Smooth muscle cell (in vitro differentiated cells): ENCODE data around the gene ERLEC1. TPM values are rescaled to one million over a fixed set of nuclear protein-coding genes. Genes with fewer than 3 reads are reported as not detected.
"Not testable (repeated sequence)": the region's sequence is repeated elsewhere in the genome, so short reads cannot be mapped to it uniquely, and the experiment has no call there.

Experiments used
- DNase-seq: peaks from one replicate; lab custom pipeline; 2025; ENCODE audit not compliant: unreplicated experiment; lab: John Stamatoyannopoulos, UW
- H2AFZ ChIP-seq: fragments of 200-600 bp; sonication (generic); 2 replicates; pipeline ENCODE4 v1.6.0; 2016; ENCODE audit warnings: antibody characterized with exemption, low read depth, mild to moderate bottlenecking
- H3F3A ChIP-seq: fragments of 200-600 bp; sonication (generic); 2 replicates; pipeline ENCODE4 v1.6.0; 2017; ENCODE audit warnings: antibody characterized with exemption, low read depth
- H3K27ac ChIP-seq: fragments of 200-600 bp; sonication (generic); 2 replicates; pipeline ENCODE4 v1.5.1; 2016; ENCODE audit warnings: low read depth, mild to moderate bottlenecking
- H3K27me3 ChIP-seq: fragments of 200-600 bp; sonication (generic); 2 replicates; pipeline ENCODE4 v1.6.1; 2016; ENCODE audit warnings: low read depth, mild to moderate bottlenecking
- H3K36me3 ChIP-seq: fragments of 200-600 bp; sonication (generic); 2 replicates; pipeline ENCODE4 v1.5.1; 2016; ENCODE audit warnings: low read depth
- H3K4me1 ChIP-seq: fragments of 200-600 bp; sonication (generic); 2 replicates; pipeline ENCODE4 v1.5.1; 2016; ENCODE audit warnings: low read depth
- H3K4me2 ChIP-seq: fragments of 200-600 bp; sonication (generic); 2 replicates; pipeline ENCODE4 v1.6.0; 2016; ENCODE audit warnings: mild to moderate bottlenecking
- H3K4me3 ChIP-seq: fragments of 200-600 bp; sonication (generic); 2 replicates; pipeline ENCODE4 v1.5.1; 2016; ENCODE audit warnings: mild to moderate bottlenecking
- H3K79me2 ChIP-seq: fragments of 200-600 bp; sonication (generic); 2 replicates; pipeline ENCODE4 v1.6.0; 2016; ENCODE audit warnings: low read depth, mild to moderate bottlenecking
- H3K9ac ChIP-seq: fragments of 200-600 bp; sonication (generic); 2 replicates; pipeline ENCODE4 v1.6.0; 2016; ENCODE audit warnings: low read depth
- H3K9me3 ChIP-seq: fragments of 200-600 bp; sonication (generic); replicated peaks from 2 replicates; pipeline ENCODE4 v1.5.1; 2016; ENCODE audit warnings: low read depth
- H4K20me1 ChIP-seq: fragments of 200-600 bp; sonication (generic); 2 replicates; pipeline ENCODE4 v1.6.0; 2016; ENCODE audit warnings: low read depth
- CTCF ChIP-seq: fragments of 200-600 bp; sonication (generic); IDR thresholded peaks from 2 replicates; pipeline ENCODE4 v1.5.1; 2017; ENCODE audit warnings: borderline replicate concordance, mild to moderate bottlenecking, antibody characterized with exemption; ENCODE audit not compliant: insufficient read depth, poor library complexity, severe bottlenecking
- WGBS: methylation state at CpG from one replicate; pipeline ENCODE4 v1.1.7; 2016; ENCODE audit warnings: low lambda C conversion rate; 5-methylcytosine and 5-hydroxymethylcytosine counted together
- polyA plus RNA-seq: library from polyadenylated mRNA; unstranded; fragments of >200 nt; fragmentation: Nextera tagmentation; extraction: Ambion mirVana; gene quantifications from 2 replicates; pipeline ENCODE4 v1.2.1, GENCODE V29; 2016
- total RNA-seq: library from RNA; depleted of rRNA; stranded (reverse); fragments of >200 nt; gene quantifications from 2 replicates; pipeline ENCODE4 v1.2.3, GENCODE V29; 2014

The ERLEC1 gene
- total and polyA plus RNA-seq, 2 experiments from 2014 or later: 94.0 to 106 TPM

GRCh38 chr2:53828331-53828730 is 41.5 kb downstream of the ERLEC1 start:
- H3K4me3 ChIP-seq: no peak overlapping the region
- H3F3A ChIP-seq: no peaks in the 10 kb centered on the region
- no peaks in the 10 kb centered on the region for H3K4me1 ChIP-seq
- no peak for TF ChIP-seq CTCF
- H3K27ac ChIP-seq: no peak overlapping the region
- H3K9me3 ChIP-seq: no peaks in the 10 kb centered on the region
- no peak for DNase-seq
- H3K4me2 ChIP-seq: no peak overlapping the region
- H4K20me1 ChIP-seq: no peaks in the 10 kb centered on the region
- H3K79me2 ChIP-seq: no peaks in the 10 kb centered on the region
- H3K36me3 ChIP-seq: no peaks in the 10 kb centered on the region
- H3K27me3 ChIP-seq: no peaks in the 10 kb centered on the region
- no peak overlapping the region for H3K9ac ChIP-seq
- 98% methylated on average over 4 of the region's 4 CpGs for WGBS
- H2AFZ ChIP-seq: no peak overlapping the region

GRCh38 chr2:53829273-53829979 is 42.6 kb downstream of the ERLEC1 start:
- H3K9me3 ChIP-seq: no peaks in the 10 kb centered on the region
- 91% methylated on average over 11 of the region's 11 CpGs for WGBS
- no peak overlapping the region for H2AFZ ChIP-seq
- H3K27me3 ChIP-seq: no peaks in the 10 kb centered on the region
- no peak for DNase-seq
- no peak overlapping the region for H3K4me3 ChIP-seq
- H3K4me2 ChIP-seq: no peak overlapping the region
- H3K4me1 ChIP-seq: no peaks in the 10 kb centered on the region
- H3K27ac ChIP-seq: no peak overlapping the region
- no peak overlapping the region for H3K9ac ChIP-seq
- no peaks in the 10 kb centered on the region for H3K36me3 ChIP-seq
- H4K20me1 ChIP-seq: no peaks in the 10 kb centered on the region
- H3F3A ChIP-seq: no peaks in the 10 kb centered on the region
- TF ChIP-seq CTCF: no peak
- H3K79me2 ChIP-seq: no peaks in the 10 kb centered on the region

GRCh38 chr2:53829980-53830290 is 43.1 kb downstream of the ERLEC1 start:
- not testable (repeated sequence) for H3F3A ChIP-seq, H3K36me3 ChIP-seq, H3K27ac ChIP-seq, H3K9ac ChIP-seq, H3K4me1 ChIP-seq, H3K79me2 ChIP-seq, DNase-seq, H3K9me3 ChIP-seq, H2AFZ ChIP-seq, H3K4me2 ChIP-seq, H4K20me1 ChIP-seq, H3K4me3 ChIP-seq, H3K27me3 ChIP-seq
- 95% methylated on average over 4 of the region's 4 CpGs for WGBS

- Histone ChIP-seq H4K20me1 (no peaks in the 10 kb centered on the region), H3K79me2 (no peaks in the 10 kb centered on the region), H3K9ac (no peak overlapping the region), H3K4me3 (no peak overlapping the region), H3K27ac (no peak overlapping the region), H3K4me1 (no peaks in the 10 kb centered on the region), H3K27me3 (no peaks in the 10 kb centered on the region), H3K9me3 (no peaks in the 10 kb centered on the region), H3K4me2 (no peak overlapping the region), H3F3A (no peaks in the 10 kb centered on the region), H3K36me3 (no peaks in the 10 kb centered on the region), H2AFZ (no peak overlapping the region)
- no CpG with 5 or more reads among the region's 1 CpG for WGBS
- no peak for TF ChIP-seq CTCF
- no peak for DNase-seq
These were observed 53.7 kb downstream of the ERLEC1 start for GRCh38 chr2:53840580-53840979.

- WGBS: 97% methylated on average over 7 of the region's 7 CpGs
- DNase-seq, H3K9ac ChIP-seq: not testable (repeated sequence)
These were observed 54.8 kb downstream of the ERLEC1 start for GRCh38 chr2:53841651-53842050.

More at GRCh38 chr2:53841651-53842050, 54.8 kb downstream of the ERLEC1 start:
- not testable (repeated sequence) for H3K9me3 ChIP-seq, H3K4me2 ChIP-seq, H3K79me2 ChIP-seq, H3K27me3 ChIP-seq, H2AFZ ChIP-seq, H3F3A ChIP-seq, H3K4me3 ChIP-seq, H3K36me3 ChIP-seq, H4K20me1 ChIP-seq, H3K27ac ChIP-seq, H3K4me1 ChIP-seq
